Inferior parietal cortex (tissue), 1 donor: ENCODE measurements around the gene ENOX1.

Experiments used
- DNase-seq: peaks from one replicate; pipeline ENCODE4 v3.0.0-alpha.2; 2016; ENCODE audit errors: extremely low spot score

ENOX1 gene

DNA sequence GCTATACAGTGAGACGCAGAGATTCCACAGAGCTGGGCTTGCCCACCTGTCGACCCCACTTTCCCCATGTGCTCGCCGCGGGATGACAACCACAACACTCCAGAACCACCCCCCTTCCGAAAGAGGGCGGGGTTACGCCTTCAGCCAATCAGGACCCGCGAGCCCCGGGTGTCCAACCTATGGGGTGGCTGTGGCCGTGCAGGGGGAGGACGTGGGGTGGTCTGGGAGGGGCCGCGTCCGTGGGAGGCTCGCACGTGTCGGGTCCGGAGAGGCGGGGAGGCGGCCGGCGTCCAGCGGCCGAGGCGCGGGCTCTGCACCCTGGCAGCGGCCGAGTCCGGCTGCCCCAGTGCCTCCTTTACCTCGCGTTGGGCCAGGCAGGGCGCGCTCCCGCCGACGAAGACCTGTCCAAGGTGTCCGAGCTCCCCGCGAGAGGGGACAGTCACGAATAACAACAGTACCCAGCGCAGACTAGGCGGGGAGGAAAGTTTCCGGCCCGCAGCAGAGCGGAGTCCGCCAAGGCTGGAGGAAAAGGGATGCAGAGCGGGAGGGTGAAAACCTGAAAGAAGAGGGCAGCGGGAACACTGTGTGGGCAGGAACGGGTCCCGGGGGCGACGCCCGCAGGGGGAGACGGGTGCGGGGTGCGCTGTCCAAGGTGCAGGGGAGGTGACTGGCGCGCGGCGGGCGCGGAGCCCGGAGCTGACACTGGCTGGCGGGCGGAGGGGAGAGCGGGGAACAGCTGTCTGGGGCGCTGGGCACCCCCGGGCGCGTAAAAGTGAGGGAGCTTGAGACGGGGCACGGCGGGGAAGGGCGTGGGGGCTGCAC lies 911 bp downstream of the ENOX1 start:
- DNase-seq: peak; percentile 77

DNA sequence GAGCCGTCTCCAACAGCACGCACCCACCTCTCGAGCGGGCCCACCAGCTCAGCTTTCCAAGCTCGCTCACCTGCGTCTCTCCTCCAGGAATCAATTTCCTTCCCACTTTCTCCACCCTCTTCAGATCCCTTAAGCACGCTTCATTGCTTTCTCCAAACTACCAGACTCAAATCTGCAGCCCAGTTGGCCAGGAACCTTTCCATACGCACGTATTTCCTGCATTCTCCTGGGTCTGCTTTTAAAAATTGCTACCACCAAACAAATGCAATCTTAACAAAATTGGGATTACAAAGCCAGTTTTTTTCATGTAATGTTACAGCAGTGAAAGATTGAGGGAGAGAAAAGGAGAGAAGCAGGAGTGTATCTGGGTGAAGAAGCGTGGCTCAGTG lies 1.5 kb downstream of the ENOX1 start:
- DNase-seq: no peak

DNA sequence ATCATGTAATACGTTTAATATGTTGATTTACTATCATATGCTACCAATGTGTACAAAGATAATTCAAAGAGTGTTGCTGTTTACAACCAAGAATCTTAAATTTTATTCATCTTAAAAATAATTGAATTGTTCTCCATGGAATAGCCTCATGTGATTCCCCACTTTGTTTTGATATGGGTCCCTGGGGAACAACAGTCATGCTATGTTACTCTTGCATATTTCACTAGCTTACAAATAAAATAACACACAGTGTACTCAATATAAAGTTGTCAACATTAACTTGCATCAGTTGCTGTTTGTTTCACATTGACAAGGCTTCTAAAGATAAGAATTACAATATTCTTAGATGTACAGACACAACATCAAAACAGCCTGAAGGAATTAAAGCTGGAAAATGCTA lies 2.3 kb downstream of the ENOX1 start:
- no peak for DNase-seq

DNA sequence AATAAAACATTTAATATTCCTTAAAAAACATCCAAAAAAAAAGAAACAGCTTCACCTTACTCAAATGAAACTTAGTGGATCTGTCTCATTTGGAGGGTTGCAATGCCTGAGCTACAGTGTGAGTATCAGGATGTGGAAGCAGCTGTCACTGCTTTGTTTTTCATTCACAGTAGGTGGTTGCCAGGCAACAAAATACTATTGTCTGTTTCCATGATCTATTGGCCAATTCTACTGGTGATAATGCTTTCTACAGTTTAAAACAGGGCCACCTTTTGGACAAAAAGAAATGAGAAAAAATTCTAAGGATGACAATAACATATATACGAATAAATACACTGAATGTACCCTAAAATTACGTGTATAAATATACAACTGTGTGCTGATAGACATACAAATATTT lies 3.0 kb downstream of the ENOX1 start:
- DNase-seq: peak; percentile 53

- DNase-seq: no peak
Measured at GRCh38 chr13:43782686-43783085, 4.1 kb downstream of the ENOX1 start.

DNA sequence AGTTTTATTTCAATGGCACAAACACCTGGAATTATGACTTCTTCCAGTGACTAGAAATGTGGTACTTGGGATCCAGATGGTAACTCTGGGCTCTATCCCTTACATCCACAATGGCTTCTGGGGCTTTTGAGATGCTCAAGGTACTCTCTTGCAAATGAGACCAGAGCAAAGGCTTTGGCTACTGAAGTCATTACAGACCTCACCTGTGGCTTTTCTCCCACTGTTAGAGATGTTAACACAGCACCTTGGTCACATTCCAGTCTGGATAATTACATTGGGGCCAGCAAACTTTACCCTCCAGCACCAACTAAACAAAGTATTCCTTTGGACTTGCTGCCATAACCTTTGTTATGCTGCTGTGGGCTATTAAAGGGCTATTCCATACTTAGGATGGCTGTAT lies 6.1 kb downstream of the ENOX1 start:
- no peak for DNase-seq

DNA sequence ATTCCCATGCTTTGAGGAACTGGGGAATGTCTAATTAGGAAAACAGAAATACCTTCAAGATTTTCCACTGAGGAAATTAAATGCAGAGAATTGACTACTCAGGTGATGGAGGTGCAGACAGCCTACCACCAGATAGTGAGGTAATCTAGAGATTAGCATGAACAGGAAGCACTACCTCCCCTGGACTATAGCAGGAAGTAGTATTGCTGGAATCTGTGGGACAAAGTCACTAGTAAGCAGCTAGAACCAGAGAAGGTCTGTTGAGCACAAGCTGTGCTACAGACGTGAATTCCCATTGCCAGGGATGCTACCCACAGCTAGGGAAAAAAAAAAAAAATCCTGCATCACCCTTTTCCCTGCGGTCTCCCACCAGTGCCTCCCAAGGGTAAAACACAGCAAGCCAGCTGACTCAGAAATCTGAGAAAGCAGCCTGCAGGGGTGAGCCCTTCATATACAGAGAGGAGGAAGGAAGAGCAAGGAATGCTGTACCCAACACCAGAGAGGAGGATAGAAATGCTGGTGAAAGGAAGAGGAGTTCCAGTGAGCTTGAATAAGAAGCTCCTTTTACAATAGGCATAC lies 10.2 kb downstream of the ENOX1 start:
- no peak for DNase-seq

DNA sequence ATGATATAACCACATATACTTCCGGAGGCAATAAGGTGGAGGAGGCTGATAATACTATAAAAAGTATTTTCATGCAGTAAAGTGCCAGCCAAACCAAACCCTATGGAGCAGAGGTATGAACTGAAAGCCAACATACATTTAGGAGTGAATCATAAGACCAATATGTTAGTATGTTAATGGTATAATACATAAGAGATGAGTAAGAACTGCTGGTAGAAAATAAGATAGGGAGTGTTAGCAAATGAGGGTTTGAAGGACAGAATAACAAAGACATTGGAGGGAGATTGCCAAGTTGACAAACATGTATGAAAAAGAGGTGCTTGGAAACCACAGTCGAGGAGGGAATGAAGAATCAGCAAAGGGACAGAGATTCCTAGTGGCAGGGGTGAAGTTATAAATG lies 10.8 kb downstream of the ENOX1 start:
- DNase-seq: no peak

DNA sequence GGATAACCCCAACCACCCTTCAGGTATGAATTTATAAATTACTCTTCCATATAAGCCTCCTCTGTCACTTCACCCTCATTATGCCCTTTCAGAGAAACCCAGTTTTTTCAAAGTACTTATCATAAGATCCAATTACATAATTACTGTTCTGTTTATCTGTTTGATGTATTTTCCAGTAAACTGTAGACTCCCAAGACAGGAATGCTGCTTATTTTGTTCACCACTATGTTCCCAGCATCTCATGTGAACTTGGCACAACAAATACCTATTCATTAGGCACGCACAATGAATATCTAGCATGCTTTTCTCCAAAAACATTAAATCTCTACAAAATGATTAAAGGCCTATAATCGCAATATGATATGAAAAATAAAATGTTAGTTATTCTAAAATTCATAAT lies 13.2 kb downstream of the ENOX1 start:
- no peak for DNase-seq

DNA sequence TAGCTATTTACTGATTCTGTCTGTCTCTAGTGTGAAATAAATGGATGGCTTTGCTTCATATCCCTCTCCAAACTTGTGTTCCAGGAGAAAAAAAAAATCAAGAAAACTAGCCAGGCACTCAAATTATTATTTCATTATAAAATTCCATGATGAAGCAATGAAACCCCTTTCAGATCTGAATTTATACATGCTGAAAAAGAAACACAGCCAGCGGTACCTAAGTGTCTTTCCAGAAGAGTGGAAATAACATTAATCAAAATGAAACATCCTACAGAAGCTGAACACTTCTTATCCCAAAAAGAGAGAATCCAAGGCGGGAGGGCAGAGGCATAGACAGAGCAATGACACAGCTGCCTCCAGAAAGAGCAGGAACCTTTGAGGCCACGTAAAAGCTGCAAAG lies 15.9 kb downstream of the ENOX1 start:
- no peak for DNase-seq

- DNase-seq: no peak
Measured at GRCh38 chr13:43769529-43769928, 17.2 kb downstream of the ENOX1 start.

GRCh38 chr13:43767341-43767931 lies 19.3 kb downstream of the ENOX1 start:
- DNase-seq: no peak

- no peak for DNase-seq
Measured at GRCh38 chr13:43766725-43767124, 20.0 kb downstream of the ENOX1 start.

DNA sequence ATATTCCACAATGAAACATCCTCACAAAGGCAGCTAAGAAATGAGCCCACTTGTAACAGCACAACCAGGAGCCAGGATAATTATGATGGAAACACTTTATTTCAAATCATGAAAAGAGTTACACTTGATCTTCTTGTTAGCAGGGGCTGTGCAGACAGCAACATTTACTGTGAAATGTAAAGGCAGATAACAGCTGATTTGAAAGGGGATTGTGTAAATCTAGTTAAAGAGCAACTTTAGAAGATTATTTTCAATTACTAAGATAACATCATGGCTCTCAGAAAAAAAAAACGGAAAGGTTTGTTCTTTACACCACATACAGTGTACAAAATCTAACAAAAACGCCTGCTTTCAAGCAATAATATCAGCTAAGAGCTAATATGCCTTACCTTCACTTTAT lies 22.4 kb downstream of the ENOX1 start:
- DNase-seq: no peak

GRCh38 chr13:43763143-43763759 lies 23.5 kb downstream of the ENOX1 start:
- no peak for DNase-seq

GRCh38 chr13:43761616-43762315 lies 25.0 kb downstream of the ENOX1 start:
- no peak for DNase-seq

DNA sequence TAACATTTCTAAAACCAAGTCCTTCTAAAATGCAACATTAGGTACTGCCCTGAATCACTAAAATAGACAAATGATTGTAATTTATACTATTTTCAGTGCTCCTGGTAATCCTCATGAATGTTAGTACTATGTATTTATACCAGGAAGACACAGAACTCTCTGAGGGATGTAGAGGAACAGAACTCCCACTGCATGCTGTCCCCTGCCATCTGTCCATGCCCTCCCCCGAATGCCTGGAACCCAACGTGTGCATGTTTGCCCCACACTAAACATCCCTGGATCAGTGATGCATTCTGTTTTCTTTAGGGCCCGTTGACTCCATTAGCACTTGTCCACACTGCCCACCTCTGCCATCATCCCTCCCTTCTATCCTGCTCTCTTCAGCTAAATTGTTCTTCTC lies 26.5 kb downstream of the ENOX1 start:
- no peak for DNase-seq

GRCh38 chr13:43758834-43759233 lies 27.9 kb downstream of the ENOX1 start:
- DNase-seq: no peak

DNA sequence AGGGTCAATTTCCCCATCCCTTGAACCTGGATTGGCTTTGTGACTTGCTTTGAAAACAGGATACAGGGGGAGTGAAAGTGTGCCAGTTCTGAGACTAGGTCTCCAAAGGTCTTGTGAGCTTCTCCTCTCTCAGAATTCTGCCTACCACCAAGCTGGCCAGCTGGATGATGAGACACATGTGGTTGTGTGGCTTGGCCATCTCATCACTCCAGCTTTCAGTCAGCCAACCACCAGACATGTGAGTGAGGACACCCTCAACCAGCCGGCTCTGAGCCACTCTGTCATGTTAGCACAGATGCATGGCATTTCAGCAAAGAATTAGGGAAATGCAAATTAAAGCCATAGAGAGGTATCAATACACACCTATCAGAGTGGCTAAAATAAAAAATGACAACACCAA lies 29.5 kb downstream of the ENOX1 start:
- DNase-seq: no peak

GRCh38 chr13:43755844-43756243 lies 30.9 kb downstream of the ENOX1 start:
- no peak for DNase-seq

DNA sequence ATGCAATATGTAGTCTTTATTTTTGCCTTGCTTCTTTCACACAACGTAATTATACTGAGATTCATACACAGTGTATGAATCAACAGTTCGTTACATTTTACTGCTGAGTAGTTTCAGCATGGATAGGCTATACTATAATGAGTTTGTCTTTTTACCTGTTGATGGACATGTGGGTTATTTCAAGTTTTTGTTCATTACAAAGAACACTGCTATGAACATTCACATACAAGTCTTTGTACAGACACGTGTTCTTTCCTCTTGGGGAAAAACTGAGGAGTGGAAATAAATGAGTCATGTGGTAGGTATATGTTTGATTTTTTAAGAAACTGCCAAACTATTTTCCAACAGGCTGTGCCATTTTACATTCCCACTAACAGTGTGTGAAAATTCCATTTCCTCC lies 35.1 kb downstream of the ENOX1 start:
- no peak for DNase-seq

GRCh38 chr13:43749503-43749902 lies 37.3 kb downstream of the ENOX1 start:
- no peak for DNase-seq
